HG02970 (cell line): ENCODE measurements around the gene SPATA4.
"Not testable (repeated sequence)": the region's sequence is repeated elsewhere in the genome, so short reads cannot be mapped to it uniquely, and the experiment has no call there.

ENCODE experiments used
- ATAC-seq: cut with Tn5 transposase; IDR thresholded peaks from one replicate; pipeline ENCODE4 v1.9.1; 2021; ENCODE audit warnings: mild to moderate bottlenecking, moderate library complexity, moderate number of reproducible peaks; ENCODE audit not compliant: unreplicated experiment, low FRiP score

Gene SPATA4

GRCh38 chr4:176195184-176195978 lies at the start of gene SPATA4:
SPATA4 (minus strand) TSS chr4:176195585; CDS start chr4:176195562, 23 bp downstream.
- ATAC-seq, result peak; percentile 100

GRCh38 chr4:176242764-176243347 lies 47.5 kb upstream of the SPATA4 start:
- no peak for ATAC-seq

DNA sequence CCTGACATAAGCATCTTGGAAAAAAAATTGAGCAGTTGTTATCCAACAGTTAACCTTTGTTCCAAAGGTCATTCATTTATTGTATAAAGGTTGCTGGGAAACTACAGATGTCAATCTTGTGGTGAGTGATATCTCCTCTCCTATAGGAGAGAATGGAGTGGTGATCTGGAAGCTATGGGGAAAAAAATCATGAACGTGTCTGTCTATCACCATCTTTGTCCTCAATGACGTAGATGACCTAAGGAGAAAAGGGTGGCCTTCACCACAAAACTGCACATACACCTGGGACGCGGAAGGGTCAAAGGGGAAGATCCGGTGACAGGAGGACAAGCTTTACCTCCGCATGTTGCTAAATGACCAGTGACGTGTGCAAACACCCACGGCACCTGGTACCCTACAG lies 46.3 kb upstream of the SPATA4 start:
- ATAC-seq, result no peak

- ATAC-seq, result no peak
Measured at GRCh38 chr4:176238826-176239225, 43.4 kb upstream of the SPATA4 start.

DNA sequence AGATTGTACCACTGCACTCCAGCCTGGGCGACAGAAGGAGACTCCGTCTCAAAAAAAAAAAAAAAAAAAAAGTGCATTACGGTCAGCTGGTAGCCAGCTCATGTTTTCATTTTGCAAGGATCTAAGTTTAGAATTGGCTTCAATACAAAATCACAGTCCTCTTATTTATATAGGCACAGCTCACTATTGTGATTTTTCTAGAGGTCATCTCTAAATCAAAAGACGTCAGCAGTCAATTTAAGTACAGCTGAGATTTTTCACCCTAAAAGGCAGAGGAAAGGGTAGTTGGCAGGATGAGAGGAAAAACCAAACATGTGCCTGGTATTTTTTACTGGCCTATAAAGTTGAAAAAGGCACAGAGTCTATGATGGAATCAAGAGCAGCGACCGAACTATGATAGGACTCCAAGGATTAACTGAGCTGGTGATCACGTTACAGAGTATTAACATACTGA lies 42.8 kb upstream of the SPATA4 start:
- no peak for ATAC-seq

GRCh38 chr4:176236946-176237345 lies 41.6 kb upstream of the SPATA4 start:
- no peak for ATAC-seq

- ATAC-seq, result no peak
Measured at GRCh38 chr4:176230836-176231235, 35.5 kb upstream of the SPATA4 start.

DNA sequence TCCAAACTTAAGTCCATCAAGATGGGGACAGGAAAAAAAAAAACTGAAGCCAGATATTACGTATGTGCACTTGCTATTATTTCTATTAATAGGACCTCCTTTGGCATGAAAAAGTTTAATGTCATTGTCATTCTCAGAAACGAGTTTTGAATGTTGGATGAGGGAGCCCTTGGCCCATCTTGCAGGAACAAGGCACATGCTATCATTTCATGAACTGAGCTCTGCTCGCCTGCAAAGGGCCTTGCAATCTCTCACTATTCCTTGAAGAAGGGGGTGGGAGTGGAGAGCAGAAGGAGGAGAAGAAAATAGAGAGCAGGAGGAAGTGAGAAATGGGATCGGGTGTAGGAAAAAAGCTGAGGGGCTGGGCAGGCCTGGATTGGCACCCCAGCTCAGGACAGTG lies 34.3 kb upstream of the SPATA4 start:
- no peak for ATAC-seq

DNA sequence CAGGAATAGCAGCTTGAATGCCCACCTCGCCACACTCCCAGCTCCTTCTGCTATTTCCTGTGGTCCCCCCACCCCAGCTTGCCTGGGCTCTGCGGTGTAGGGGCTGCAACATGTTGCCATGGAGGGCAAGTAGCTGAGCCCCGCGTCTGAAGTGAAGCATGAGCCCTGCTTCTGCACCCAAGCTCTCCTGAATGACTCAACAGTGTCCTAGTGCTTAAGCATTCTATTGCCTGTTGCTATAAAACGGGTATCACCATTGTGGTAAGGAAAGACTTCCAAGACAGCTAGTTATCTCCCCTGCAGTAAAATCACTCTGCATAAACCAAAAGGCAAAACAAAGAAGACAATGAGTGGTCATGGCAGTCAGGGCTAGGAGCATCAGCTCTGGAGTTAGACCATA lies 31.4 kb upstream of the SPATA4 start:
- ATAC-seq, result no peak

DNA sequence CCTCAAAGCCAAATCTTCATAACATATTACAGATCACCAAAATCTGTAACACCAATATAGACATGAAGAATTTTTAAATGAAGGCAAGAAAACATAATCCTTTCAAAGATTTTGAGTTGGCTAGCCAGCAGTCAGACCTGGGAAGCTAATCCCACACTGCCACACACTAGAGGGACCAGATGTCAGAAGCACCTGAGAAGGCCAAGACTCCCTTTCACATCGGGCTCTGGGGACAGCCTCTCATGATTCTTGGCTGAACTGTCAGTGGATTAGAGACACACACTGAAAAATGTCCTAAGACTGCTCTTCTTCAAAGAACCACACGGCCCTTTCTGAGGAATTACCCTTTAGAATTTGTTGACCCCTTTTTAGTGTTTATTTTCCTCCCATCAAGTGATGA lies 28.2 kb upstream of the SPATA4 start:
- no peak for ATAC-seq

DNA sequence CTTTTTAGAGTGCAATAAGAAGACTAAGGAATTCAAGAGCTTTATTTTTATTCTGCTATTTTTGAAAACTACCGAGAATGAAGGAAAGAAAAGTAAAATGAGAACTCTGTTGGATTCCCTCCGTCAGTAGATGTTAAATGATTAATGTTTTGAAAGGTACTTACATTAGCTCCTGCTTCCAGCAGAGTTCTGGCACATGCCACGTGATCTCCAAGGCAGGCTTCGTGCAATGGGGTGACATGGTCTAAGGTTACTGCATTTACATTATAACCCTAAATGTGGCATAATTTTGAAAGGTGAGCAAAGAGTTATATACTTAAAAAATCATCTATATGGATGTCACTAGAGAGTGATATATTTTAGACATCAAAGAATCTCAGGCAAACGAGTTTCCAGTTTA lies 26.8 kb upstream of the SPATA4 start:
- no peak for ATAC-seq

DNA sequence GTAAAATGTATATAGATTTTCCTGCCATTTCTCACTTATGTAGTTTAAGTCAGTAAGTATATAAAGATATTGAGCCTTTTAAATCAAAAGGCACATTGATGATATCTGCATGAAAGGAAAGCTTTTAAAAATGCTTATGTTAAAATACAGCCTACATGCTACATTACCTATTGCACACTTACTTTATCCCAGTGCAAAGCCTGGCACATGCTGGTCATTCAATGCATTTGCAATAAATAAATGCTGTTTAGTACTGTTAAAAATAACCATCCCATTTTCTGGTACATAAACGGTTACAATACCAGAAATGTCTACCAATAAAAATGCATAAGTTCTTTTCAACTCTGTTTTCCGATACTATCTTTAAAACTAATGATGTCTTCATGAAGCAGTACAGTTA lies 22.1 kb upstream of the SPATA4 start:
- no peak for ATAC-seq

DNA sequence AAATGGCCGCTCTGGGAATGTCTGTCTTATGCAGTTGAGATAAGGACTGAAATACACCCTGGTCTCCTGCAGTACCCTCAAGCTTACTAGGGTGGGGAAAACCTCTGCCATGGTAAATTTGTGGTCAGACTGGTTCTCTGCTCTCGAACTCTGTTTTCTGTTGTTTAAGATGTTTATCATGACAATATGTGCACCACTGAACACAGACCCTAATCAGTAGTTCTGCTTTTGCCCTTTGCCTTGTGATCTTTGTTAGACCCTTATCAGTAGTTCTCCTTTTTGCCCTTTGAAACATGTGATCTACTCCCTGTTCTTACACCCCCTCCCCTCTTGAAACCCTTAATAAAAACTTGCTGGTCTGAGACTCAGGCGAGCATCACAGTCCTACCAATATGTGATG lies 17.0 kb upstream of the SPATA4 start:
- not testable (repeated sequence) for ATAC-seq

GRCh38 chr4:176210579-176211296 lies 15.4 kb upstream of the SPATA4 start:
- ATAC-seq, result no peak

DNA sequence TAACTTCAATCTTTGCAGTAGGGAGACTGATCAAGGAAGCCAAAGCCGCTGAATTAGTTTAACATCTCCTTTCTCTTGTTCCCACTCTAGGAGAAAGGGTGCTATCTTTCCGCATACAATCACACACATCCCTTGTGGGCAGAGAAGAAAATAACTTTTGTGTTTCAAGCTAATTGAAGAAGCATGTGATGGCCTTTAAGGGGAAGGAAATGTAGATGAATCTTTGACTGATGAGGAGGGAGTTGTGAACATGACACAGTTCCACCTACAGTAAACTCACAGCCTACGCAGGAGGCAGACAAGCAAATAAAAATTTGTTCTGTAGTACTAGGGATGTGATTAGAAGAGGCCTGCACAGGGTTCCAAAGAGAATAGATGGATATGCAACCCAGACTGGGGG lies 14.7 kb upstream of the SPATA4 start:
- no peak for ATAC-seq

GRCh38 chr4:176209535-176209934 lies 14.2 kb upstream of the SPATA4 start:
- no peak for ATAC-seq

GRCh38 chr4:176207839-176208238 lies 12.5 kb upstream of the SPATA4 start:
- ATAC-seq, result no peak

- ATAC-seq, result no peak
Measured at GRCh38 chr4:176205299-176205698, 9.9 kb upstream of the SPATA4 start.

GRCh38 chr4:176198316-176198903 lies 3.0 kb upstream of the SPATA4 start:
- ATAC-seq, result no peak

DNA sequence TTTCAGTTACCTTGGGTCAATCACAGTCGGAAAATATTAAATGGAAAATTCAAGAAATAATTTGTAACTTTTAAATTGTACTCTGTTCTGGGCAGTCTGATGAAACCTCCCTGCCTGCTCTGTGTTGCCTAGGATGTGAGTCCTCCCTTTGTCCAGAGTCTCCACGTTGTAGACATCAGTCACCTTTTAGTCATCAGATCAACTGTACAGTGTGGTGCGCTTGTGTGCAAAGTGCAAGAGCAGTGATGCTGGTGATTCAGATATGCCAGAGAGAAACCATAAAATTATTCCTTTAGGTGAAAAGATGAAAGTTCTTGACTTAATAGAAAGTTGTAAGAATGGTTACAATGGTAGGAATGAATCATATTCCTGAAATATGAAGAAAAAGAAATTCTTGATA lies 1.4 kb downstream of the SPATA4 start:
- ATAC-seq, result no peak

GRCh38 chr4:176193126-176193525 lies 2.3 kb downstream of the SPATA4 start:
- ATAC-seq, result no peak
